Nephron progenitor cell (in vitro differentiated cells): ENCODE results near the gene PIK3C2G.
"Not testable (repeated sequence)": the region's sequence is repeated elsewhere in the genome, so short reads cannot be mapped to it uniquely, and the experiment has no call there.

Experiments used
- DNase-seq: peaks from one replicate; pipeline ENCODE4 v3.0.0; 2021
- H3K27ac Mint-ChIP-seq: 2 replicates; pipeline ENCODE4 v1.8.0; 2021; ENCODE audit warnings: mild to moderate bottlenecking, moderate library complexity, mixed read lengths
- H3K27me3 Mint-ChIP-seq: 2 replicates; pipeline ENCODE4 v1.8.0; 2021; ENCODE audit warnings: mild to moderate bottlenecking, low read depth, mixed read lengths; ENCODE audit not compliant: poor library complexity
- H3K36me3 Mint-ChIP-seq: 2 replicates; pipeline ENCODE4 v1.8.0; 2021; ENCODE audit warnings: low read depth, mixed read lengths
- H3K4me1 Mint-ChIP-seq: 2 replicates; pipeline ENCODE4 v1.8.0; 2021; ENCODE audit warnings: mixed read lengths
- H3K4me3 Mint-ChIP-seq: 2 replicates; pipeline ENCODE4 v1.8.0; 2021; ENCODE audit warnings: mild to moderate bottlenecking, moderate library complexity, mixed read lengths
- H3K9me3 Mint-ChIP-seq: 2 replicates; pipeline ENCODE4 v1.8.0; 2021; ENCODE audit warnings: mild to moderate bottlenecking, moderate library complexity, mixed read lengths
- TF ChIP-seq, protein P1 (sequence below): fragments of 200-600 bp; sonication (generic); IDR thresholded peaks from 2 replicates; pipeline ENCODE4 v1.5.0; 2021; ENCODE audit warnings: antibody characterized with exemption

Gene PIK3C2G

DNA sequence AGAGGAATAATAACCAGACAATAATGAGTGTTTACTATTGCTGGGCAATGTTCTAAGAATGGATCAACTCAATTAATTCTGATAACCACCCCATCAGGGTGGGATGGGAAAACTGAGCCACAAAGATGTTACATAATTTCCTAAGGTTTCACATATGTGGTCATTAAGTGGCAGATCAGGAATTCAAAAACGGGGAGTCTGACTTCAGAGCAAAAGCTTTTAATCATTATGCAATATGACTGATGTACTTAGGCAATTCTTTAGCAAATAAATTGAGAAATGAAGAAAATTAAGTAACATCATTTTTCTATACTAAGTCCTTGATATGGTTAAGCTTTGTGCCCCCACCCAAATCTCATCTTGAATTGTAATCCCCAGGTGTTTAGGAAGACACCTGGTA, 423.1 kb downstream of the PIK3C2G start:
- Mint-ChIP-seq H3K36me3 (no peaks in the 10 kb centered on the region), H3K4me1 (no peaks in the 10 kb centered on the region), H3K9me3 (no peaks in the 10 kb centered on the region), H3K27ac (no peak overlapping the region), H3K27me3 (no peaks in the 10 kb centered on the region), H3K4me3 (no peak overlapping the region)
- TF ChIP-seq, protein P1, sequence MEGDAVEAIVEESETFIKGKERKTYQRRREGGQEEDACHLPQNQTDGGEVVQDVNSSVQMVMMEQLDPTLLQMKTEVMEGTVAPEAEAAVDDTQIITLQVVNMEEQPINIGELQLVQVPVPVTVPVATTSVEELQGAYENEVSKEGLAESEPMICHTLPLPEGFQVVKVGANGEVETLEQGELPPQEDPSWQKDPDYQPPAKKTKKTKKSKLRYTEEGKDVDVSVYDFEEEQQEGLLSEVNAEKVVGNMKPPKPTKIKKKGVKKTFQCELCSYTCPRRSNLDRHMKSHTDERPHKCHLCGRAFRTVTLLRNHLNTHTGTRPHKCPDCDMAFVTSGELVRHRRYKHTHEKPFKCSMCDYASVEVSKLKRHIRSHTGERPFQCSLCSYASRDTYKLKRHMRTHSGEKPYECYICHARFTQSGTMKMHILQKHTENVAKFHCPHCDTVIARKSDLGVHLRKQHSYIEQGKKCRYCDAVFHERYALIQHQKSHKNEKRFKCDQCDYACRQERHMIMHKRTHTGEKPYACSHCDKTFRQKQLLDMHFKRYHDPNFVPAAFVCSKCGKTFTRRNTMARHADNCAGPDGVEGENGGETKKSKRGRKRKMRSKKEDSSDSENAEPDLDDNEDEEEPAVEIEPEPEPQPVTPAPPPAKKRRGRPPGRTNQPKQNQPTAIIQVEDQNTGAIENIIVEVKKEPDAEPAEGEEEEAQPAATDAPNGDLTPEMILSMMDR, result no peak
- DNase-seq, result no peak

DNA sequence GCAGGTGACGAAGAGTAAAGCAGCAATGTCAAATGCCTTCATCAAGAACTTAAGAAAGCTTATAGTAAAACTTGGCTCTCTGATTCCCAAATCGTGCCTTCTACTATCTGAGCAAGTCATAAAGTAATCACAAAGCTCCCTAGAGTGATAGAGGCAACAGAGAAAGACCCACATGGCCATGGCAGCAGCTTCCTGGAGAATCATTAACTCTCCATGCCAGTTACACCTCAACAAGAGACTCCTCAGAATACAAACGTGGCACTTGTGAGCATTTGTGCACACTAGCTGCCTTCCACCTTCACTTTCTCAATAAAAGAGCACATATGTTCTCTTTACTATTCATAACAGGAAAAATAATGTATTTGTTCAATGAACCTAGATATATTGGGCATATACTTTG, 428.5 kb downstream of the PIK3C2G start:
- TF ChIP-seq, protein P1, result no peak
- no peaks in the 10 kb centered on the region for H3K36me3 Mint-ChIP-seq
- no peaks in the 10 kb centered on the region for H3K9me3 Mint-ChIP-seq
- peaks cover 2% of the 10 kb centered on the region for H3K27me3 Mint-ChIP-seq
- no peak for DNase-seq
- H3K27ac Mint-ChIP-seq, result no peak overlapping the region
- peaks cover 10% of the 10 kb centered on the region for H3K4me1 Mint-ChIP-seq
- H3K4me3 Mint-ChIP-seq, result no peak overlapping the region

DNA sequence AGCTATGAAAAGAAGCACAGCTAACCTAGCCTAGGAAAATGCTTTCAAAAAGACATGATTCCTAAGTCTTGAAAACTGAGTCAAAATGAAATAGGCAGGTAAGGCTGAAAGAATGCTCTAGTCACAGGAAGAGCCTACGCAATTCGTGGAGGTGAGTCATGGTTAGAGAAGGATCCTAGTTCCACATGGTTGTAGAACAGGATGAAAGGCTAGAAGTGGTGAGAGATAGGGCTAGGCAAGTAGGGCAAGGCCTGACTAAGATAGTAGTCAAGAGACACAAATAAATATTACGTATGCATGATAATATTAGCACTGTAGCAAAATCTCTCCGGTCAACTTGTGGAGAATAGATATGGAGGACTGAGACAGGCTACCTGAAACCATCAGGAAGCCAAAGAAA, 429.3 kb downstream of the PIK3C2G start:
- Mint-ChIP-seq H3K9me3 (no peaks in the 10 kb centered on the region), H3K27me3 (peaks cover 2% of the 10 kb centered on the region), H3K4me3 (no peak overlapping the region), H3K27ac (no peak overlapping the region), H3K4me1 (peaks cover 10% of the 10 kb centered on the region), H3K36me3 (no peaks in the 10 kb centered on the region)
- TF ChIP-seq, protein P1, result no peak
- no peak for DNase-seq

DNA sequence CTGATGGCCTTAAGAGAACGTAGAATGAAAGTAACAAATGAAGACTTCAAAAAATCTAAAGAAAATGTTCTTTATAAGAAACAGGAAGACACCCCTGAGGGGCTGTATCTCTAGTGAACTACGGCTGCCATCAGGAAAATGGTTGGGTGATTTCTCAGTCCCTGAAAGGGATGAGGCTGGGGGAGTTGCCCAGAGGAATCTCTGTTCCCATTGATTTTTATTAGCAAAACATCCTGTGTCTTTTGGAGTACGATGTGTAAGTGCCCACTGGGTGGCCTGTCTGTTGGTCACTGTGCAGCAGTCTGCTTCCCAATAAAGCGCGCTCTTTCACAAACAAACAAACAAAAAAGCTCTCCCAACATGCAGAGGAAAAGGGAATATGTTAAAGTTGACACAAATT, 432.7 kb downstream of the PIK3C2G start:
- DNase-seq, result peak; percentile 12
- peaks cover 10% of the 10 kb centered on the region for H3K4me1 Mint-ChIP-seq
- H3K27me3 Mint-ChIP-seq, H3K27ac Mint-ChIP-seq, H3K9me3 Mint-ChIP-seq, H3K4me3 Mint-ChIP-seq, H3K36me3 Mint-ChIP-seq: not testable (repeated sequence)

DNA sequence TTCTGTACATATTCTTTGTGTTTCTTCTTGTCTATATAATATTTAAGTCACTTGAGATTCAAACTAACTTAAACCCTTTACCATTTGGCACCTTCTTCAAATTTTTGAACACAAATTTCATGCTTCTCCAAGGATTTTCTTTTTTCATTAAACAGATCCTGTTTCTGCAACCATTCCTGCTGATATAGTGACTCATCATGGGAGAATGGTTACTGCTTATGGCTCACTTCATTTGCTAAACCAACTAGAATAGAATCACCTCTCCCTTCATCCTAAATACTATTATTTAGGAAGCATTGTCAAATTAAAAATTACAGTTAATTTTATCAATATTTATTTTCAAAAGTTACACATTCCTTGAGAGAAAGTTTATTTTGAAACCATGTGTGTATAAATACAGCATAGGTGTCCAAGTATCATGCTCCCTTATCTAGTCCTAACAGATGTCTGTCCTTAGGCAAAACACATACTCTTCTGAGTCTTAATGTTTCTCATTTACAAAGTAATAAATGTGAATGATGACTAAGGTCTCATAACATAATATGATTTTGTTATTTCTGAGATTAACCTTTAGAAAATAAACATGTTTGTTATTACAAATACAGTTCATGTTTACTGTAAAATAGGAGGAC, 435.8 kb downstream of the PIK3C2G start:
- Mint-ChIP-seq H3K9me3 (no peaks in the 10 kb centered on the region), H3K4me3 (no peak overlapping the region), H3K36me3 (no peaks in the 10 kb centered on the region), H3K4me1 (peaks cover 10% of the 10 kb centered on the region), H3K27me3 (peaks cover 6% of the 10 kb centered on the region), H3K27ac (no peak overlapping the region)
- DNase-seq, result no peak
- TF ChIP-seq, protein P1, result no peak
